Gastroesophageal sphincter (tissue), 3 donors: ENCODE results near the gene CCP110.

ENCODE experiments used
- EP300 ChIP-seq: sonication (generic); formaldehyde crosslinking; IDR thresholded peaks from one replicate; pipeline ENCODE4 v1.6.1; 2017; ENCODE audit warnings: antibody characterized with exemption, mild to moderate bottlenecking
- POLR2A ChIP-seq, 2 donors: fragments of 450-650 bp; IDR thresholded peaks; one replicate each; pipeline ENCODE4 v1.6.1; 2017; ENCODE audit warnings: antibody characterized with exemption in 2 of 2, mild to moderate bottlenecking in 2 of 2, moderate library complexity in 1 of 2
- TF ChIP-seq, protein P1 (sequence below), 4 experiments: fragments of 200-600 bp in 2 of 4; fragments of 450-650 bp in 2 of 4; sonication (generic) in 1 of 4; IDR thresholded peaks; one replicate each; pipeline ENCODE4 v1.5.1; 2017 to 2019; ENCODE audit warnings: antibody characterized with exemption in 4 of 4, mild to moderate bottlenecking in 2 of 4, moderate library complexity in 2 of 4

GRCh38 chr16:19488213-19488640 is 35.5 kb upstream of the CCP110 start:
- TF ChIP-seq, protein P1, sequence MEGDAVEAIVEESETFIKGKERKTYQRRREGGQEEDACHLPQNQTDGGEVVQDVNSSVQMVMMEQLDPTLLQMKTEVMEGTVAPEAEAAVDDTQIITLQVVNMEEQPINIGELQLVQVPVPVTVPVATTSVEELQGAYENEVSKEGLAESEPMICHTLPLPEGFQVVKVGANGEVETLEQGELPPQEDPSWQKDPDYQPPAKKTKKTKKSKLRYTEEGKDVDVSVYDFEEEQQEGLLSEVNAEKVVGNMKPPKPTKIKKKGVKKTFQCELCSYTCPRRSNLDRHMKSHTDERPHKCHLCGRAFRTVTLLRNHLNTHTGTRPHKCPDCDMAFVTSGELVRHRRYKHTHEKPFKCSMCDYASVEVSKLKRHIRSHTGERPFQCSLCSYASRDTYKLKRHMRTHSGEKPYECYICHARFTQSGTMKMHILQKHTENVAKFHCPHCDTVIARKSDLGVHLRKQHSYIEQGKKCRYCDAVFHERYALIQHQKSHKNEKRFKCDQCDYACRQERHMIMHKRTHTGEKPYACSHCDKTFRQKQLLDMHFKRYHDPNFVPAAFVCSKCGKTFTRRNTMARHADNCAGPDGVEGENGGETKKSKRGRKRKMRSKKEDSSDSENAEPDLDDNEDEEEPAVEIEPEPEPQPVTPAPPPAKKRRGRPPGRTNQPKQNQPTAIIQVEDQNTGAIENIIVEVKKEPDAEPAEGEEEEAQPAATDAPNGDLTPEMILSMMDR (IDR thresholded peaks at IDR 0.05) = no peak
- TF ChIP-seq POLR2A (IDR thresholded peaks at IDR 0.05) (no peak), EP300 (no peak)
